Gastroesophageal sphincter (tissue), 4 donors: Measurements from ENCODE around the gene FREM2. TPM values are rescaled to one million over a fixed set of nuclear protein-coding genes. Genes with fewer than 3 reads are reported as not detected.

Experiments used
- ATAC-seq: fragments of 150-250 bp; one replicate; pipeline ENCODE4 v1.9.1; 2016; ENCODE audit warnings: mild to moderate bottlenecking, moderate library complexity
- H3K27ac ChIP-seq, 4 donors: fragments of 200-600 bp; sonication (generic) in 3 of 4; 1 replicate in 3 of 4; 2 replicates in 1 of 4; pipeline ENCODE4 v1.5.1; 2016 to 2019
- H3K27me3 ChIP-seq: fragments of 200-600 bp; sonication (generic); one replicate; pipeline ENCODE4 v1.5.1; 2019
- H3K36me3 ChIP-seq, 2 donors: fragments of 200-600 bp; sonication (generic); one replicate each; pipeline ENCODE4 v1.5.1; 2019; ENCODE audit warnings: control low read depth in 1 of 2
- H3K4me1 ChIP-seq, 3 donors: fragments of 200-600 bp; sonication (generic); 1 replicate in 2 of 3; 2 replicates in 1 of 3; pipeline ENCODE4 v1.5.1; 2016 to 2019; ENCODE audit warnings: control low read depth in 2 of 3
- H3K4me3 ChIP-seq, 2 donors: fragments of 200-600 bp; sonication (generic); one replicate each; pipeline ENCODE4 v1.5.1; 2019; ENCODE audit warnings: mild to moderate bottlenecking in 1 of 2, moderate library complexity in 1 of 2
- H3K9me3 ChIP-seq, 3 donors: fragments of 200-600 bp; sonication (generic); one replicate each; pipeline ENCODE4 v1.5.1; 2017 to 2019; ENCODE audit warnings: control low read depth in 2 of 3
- EP300 ChIP-seq: sonication (generic); formaldehyde crosslinking; IDR thresholded peaks from one replicate; pipeline ENCODE4 v1.6.1; 2017; ENCODE audit warnings: antibody characterized with exemption, mild to moderate bottlenecking
- POLR2A ChIP-seq, 2 donors: fragments of 450-650 bp; IDR thresholded peaks; one replicate each; pipeline ENCODE4 v1.6.1; 2017; ENCODE audit warnings: antibody characterized with exemption in 2 of 2, mild to moderate bottlenecking in 2 of 2, moderate library complexity in 1 of 2
- POLR2AphosphoS5 ChIP-seq: sonication (generic); formaldehyde crosslinking; IDR thresholded peaks from one replicate; pipeline ENCODE4 v1.6.1; 2017; ENCODE audit warnings: antibody characterized with exemption
- WGBS, 2 donors: methylation state at CpG; one replicate each; pipeline ENCODE4 v1.1.5; 2018; ENCODE audit warnings: low coverage in 1 of 2; 5-methylcytosine and 5-hydroxymethylcytosine counted together
- total RNA-seq, 4 donors: library from RNA; depleted of rRNA; stranded (reverse); fragments of >200 nt; gene quantifications; one replicate each; pipeline ENCODE4 v1.1.0, GENCODE V29; 2016
- TF ChIP-seq, protein P1 (sequence below), 4 experiments: fragments of 200-600 bp in 2 of 4; fragments of 450-650 bp in 2 of 4; sonication (generic) in 1 of 4; IDR thresholded peaks; one replicate each; pipeline ENCODE4 v1.5.1; 2017 to 2019; ENCODE audit warnings: antibody characterized with exemption in 4 of 4, mild to moderate bottlenecking in 2 of 4, moderate library complexity in 2 of 4

The FREM2 gene
- total RNA-seq, 4 donors from 2014 or later: 0.19 to 0.40 (median 0.27) TPM; not detected in 1

GRCh38 chr13:38879786-38880185 is 192.9 kb downstream of the FREM2 start:
- Histone ChIP-seq H3K4me3 (no peak overlapping the region), H3K36me3 (no peaks in the 10 kb centered on the region), H3K9me3 (no peaks in the 10 kb centered on the region), H3K4me1 (no peaks in the 10 kb centered on the region), H3K27me3 (no peaks in the 10 kb centered on the region), H3K27ac (no peak overlapping the region)
- ATAC-seq: no peak
- TF ChIP-seq, protein P1, sequence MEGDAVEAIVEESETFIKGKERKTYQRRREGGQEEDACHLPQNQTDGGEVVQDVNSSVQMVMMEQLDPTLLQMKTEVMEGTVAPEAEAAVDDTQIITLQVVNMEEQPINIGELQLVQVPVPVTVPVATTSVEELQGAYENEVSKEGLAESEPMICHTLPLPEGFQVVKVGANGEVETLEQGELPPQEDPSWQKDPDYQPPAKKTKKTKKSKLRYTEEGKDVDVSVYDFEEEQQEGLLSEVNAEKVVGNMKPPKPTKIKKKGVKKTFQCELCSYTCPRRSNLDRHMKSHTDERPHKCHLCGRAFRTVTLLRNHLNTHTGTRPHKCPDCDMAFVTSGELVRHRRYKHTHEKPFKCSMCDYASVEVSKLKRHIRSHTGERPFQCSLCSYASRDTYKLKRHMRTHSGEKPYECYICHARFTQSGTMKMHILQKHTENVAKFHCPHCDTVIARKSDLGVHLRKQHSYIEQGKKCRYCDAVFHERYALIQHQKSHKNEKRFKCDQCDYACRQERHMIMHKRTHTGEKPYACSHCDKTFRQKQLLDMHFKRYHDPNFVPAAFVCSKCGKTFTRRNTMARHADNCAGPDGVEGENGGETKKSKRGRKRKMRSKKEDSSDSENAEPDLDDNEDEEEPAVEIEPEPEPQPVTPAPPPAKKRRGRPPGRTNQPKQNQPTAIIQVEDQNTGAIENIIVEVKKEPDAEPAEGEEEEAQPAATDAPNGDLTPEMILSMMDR (IDR thresholded peaks at IDR 0.05): no peak
- TF ChIP-seq POLR2A (IDR thresholded peaks at IDR 0.05) (no peak), EP300 (no peak), POLR2AphosphoS5 (no peak)

- Histone ChIP-seq H3K4me1 (no peaks in the 10 kb centered on the region), H3K9me3 (no peaks in the 10 kb centered on the region), H3K4me3 (no peak overlapping the region), H3K36me3 (no peaks in the 10 kb centered on the region), H3K27me3 (no peaks in the 10 kb centered on the region), H3K27ac (no peak overlapping the region)
- no CpG with 5 or more reads among the region's 5 CpGs for WGBS, 2 donors
- TF ChIP-seq POLR2A (IDR thresholded peaks at IDR 0.05) (no peak), EP300 (no peak), POLR2AphosphoS5 (no peak)
- TF ChIP-seq, protein P1 (IDR thresholded peaks at IDR 0.05): no peak
- no peak for ATAC-seq
These were observed 193.5 kb downstream of the FREM2 start for GRCh38 chr13:38880397-38880796.

DNA sequence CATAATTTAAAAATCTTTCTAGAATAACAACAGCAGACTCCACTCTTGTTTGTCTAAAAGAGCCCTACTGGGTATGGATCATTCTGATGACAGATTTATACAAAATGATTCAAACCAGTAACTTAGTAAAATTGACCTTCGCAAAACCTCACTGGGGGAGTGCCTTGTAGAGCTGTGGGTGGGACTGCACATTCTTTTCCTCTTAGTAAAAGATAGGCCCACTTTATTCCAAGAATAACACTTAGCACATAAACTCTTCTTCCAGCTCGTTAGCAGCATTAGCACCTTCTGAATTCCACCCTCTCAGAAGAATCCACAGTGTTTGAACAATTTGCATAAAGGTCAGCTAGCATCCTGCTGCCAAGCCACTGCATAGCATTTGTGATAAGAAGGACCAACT is 196.9 kb downstream of the FREM2 start:
- Histone ChIP-seq H3K27ac (no peak overlapping the region), H3K9me3 (no peaks in the 10 kb centered on the region), H3K27me3 (no peaks in the 10 kb centered on the region), H3K36me3 (no peaks in the 10 kb centered on the region), H3K4me1 (no peaks in the 10 kb centered on the region), H3K4me3 (no peak overlapping the region)
- WGBS, 2 donors: 39 to 44% methylated on average over 2 of the region's 2 CpGs
- TF ChIP-seq, protein P1 (IDR thresholded peaks at IDR 0.05): no peak
- TF ChIP-seq EP300 (no peak), POLR2AphosphoS5 (no peak), POLR2A (IDR thresholded peaks at IDR 0.05) (no peak)
- ATAC-seq: no peak

- no peak for ATAC-seq
- H3K36me3 ChIP-seq: no peaks in the 10 kb centered on the region
- H3K27me3 ChIP-seq: no peaks in the 10 kb centered on the region
- 83 to 91% methylated on average over 4 of the region's 4 CpGs for WGBS, 2 donors
- no peak overlapping the region for H3K4me3 ChIP-seq
- H3K4me1 ChIP-seq: no peaks in the 10 kb centered on the region
- no peaks in the 10 kb centered on the region for H3K9me3 ChIP-seq
- no peak overlapping the region for H3K27ac ChIP-seq
- TF ChIP-seq POLR2A (IDR thresholded peaks at IDR 0.05): no peak
- no peak for TF ChIP-seq EP300
- TF ChIP-seq, protein P1 (IDR thresholded peaks at IDR 0.05): no peak
- TF ChIP-seq POLR2AphosphoS5: no peak
These were observed 201.4 kb downstream of the FREM2 start for GRCh38 chr13:38888309-38888708.

GRCh38 chr13:38895075-38895474 is 208.2 kb downstream of the FREM2 start:
- TF ChIP-seq POLR2AphosphoS5 (no peak), POLR2A (IDR thresholded peaks at IDR 0.05) (no peak)
- WGBS, 2 donors: 100% methylated on average over 1 of the region's 1 CpG
- no peak for ATAC-seq
- H3K4me1 ChIP-seq: peaks cover 0 to 9% (median 0%) of the 10 kb centered on the region in 3 donors
- no peak overlapping the region for H3K4me3 ChIP-seq
- no peak overlapping the region for H3K27ac ChIP-seq
- no peaks in the 10 kb centered on the region for H3K27me3 ChIP-seq
- H3K9me3 ChIP-seq: peaks cover 0 to 9% (median 0%) of the 10 kb centered on the region in 3 donors
- H3K36me3 ChIP-seq: no peaks in the 10 kb centered on the region
